HG02840 (cell line): ENCODE results near the gene NT5DC4.
A peak's percentile ranks its signal among the peaks of the same experiment; 100 is the strongest.

Experiments used
- ATAC-seq: cut with Tn5 transposase; IDR thresholded peaks from one replicate; pipeline ENCODE4 v1.9.1; 2021; ENCODE audit warnings: mild to moderate bottlenecking, moderate library complexity, moderate number of reproducible peaks; ENCODE audit not compliant: unreplicated experiment, low FRiP score

NT5DC4 gene

DNA sequence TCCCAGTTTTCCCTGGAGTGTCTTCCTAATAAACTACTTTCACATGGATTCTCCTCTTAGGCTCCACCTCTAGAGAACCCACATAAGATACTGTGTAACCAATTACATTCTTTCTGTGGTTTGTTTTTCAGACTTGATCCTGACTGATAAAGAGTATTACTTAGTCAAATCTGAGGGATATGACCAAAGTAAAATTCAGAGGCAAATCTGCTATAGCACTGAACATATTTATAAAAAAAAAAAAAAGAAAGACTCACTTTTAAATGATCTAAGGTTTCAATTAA lies 29.7 kb downstream of the NT5DC4 start:
- ATAC-seq = no peak

DNA sequence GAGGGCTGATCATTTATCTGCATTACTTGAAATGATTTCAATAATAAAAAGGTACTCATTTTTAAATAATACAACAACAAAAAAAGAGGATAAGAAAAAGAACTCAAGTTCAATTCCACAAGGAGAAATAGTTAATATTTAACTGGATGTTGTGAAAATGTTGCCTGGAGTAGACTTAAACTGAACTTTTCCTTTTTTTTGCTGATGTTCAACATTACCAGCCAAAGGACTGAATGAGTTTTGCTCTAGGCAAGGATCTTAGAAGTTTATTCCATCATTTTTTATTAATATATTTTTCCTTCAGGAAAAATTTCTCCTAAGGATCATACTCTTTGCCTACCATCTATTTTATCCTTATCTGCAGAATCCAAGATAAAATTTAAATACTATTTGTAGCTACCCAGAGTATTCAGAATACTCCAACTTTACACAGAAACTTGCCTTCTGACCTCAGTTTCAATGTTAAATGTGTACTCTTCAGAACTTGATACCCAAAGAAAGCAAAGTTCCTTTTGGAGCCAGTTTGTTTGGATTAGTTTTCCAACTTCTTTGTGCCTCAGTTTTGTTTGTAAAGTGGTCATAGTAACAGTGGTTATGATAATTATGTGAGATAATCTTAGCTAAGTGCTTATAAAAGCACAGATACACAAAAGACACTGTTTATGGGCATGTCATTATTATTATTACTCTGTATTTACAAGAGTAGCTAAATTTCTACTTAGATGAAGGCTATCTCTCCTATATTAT lies 30.8 kb downstream of the NT5DC4 start:
- no peak for ATAC-seq

DNA sequence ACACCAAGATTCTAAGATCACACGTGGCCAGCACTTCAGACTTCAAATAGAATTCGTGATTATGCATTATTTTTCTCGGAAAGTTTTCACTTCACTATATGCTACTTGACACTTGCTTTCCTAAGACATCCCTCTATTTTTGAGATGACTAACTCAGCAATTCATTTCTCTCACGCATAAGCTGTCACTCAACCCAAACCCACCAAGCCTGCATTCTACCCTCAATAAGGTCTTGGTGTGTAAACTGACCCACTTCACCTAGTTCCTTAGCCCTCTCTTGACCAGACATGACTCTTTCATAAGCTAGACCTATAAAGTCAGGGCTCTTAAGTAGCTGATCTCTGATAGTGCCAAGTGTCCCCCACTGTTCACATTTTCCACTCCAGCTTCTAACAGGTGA lies 31.8 kb downstream of the NT5DC4 start:
- no peak for ATAC-seq

DNA sequence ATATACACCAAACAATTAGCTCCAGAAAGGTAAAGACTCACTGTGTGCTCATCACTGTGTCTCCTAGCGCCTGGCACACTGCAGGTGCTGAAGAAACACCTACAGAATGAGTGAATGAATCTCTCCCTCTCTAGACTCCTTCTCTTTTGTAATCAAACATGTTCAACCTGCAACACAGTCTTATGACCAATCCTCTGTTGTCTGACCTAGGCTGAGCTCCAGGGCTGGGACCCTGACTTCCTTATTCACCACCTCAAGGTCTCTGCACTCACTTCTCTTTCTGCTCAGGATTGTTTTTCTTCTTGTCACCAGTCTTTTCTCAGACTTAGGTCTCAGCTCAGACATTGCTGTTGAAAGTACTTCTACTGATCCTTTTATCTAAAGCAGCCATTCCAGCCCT lies 33.7 kb downstream of the NT5DC4 start:
- no peak for ATAC-seq

DNA sequence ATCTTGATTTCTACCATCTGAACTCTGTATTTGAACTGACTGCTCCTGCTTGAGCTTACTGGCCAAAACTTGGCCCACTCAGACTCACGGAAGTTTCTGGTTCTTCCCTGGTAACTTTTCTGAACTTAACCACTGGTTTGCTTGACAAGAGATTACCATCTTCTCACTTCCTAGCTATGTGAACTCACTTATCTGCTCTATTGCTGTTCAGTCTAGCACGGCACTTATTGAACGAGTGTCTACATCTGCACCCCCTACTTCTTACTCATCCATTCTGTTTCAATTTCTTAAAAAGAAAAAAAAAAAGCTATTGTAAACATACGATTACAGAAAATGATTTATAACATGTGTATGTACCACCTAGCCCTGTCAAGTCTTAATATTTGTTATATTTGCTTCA lies 34.6 kb downstream of the NT5DC4 start:
- no peak for ATAC-seq

DNA sequence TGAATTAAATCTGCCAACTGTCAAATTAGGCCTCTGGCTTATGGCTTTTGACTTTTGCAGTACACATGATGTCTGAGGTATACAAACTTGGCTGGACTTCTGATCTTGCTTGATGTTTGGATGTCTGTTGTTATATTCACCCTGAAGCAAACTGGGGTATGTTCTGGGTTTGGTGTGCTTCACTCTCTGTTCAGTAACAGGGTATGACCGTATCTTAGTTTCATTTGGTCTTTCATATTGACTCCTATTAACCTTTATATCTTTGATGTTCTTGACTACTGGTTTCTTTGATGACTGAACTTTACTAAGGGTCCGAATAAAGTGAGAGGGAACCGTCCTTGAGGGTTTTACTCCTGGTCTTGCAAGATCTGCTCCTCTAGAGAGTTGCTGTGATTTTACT lies 35.4 kb downstream of the NT5DC4 start:
- ATAC-seq = no peak

DNA sequence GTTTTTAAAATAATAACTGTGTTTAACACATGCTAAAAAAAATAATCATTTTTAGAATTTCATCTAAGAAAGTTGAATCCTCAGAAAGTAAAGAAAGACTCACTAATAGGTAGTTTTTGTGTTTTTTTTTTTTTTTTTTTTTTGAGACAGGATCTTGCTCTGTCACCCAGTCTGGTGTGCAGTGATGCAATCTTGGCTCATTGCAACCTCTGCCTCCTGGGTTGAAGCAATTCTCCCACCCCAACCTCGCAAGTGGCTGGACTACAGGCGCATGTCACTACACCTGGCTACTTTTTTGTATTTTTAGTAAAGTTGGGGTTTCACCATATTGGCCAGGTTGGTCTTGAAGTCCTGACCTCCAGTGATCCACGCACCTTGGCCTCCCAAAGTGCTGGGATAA lies 36.4 kb downstream of the NT5DC4 start:
- no peak for ATAC-seq

DNA sequence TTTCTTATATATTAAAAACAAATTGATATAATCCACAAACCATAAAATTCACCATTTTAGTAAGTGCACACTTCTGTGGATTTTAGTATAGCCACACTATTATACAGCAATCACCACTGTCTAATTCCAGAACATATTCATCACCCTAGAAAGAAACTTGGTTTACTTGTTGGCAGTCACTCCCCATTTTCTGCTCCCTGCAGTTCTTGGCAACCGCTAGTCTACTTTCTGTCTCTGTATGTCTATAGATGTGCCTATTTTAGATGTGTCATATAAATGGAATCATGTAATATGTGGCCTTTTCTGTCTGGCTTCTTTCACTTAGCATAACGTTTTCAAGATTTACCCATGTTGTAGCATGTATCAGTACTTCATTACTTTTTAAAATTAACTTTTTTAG lies 37.9 kb downstream of the NT5DC4 start:
- no peak for ATAC-seq

DNA sequence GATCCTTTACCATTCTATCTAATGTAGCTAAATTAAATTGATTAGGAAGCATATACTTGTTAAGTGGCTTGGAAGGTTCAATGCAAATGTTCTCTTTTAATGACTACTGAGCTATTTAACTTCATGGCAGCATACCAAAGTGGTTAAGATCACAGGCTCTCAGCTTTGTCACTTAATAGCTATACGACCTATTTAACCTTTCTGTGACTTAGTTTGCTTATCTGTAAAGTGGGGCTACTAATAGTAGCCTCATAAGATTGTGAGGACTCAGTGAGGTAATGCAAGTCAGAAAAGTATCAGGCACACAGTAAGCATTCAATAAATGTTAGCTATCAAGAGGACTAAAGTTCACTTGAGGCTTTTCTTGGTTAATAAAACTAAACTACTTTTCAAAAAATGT lies 39.3 kb downstream of the NT5DC4 start:
- ATAC-seq = no peak

DNA sequence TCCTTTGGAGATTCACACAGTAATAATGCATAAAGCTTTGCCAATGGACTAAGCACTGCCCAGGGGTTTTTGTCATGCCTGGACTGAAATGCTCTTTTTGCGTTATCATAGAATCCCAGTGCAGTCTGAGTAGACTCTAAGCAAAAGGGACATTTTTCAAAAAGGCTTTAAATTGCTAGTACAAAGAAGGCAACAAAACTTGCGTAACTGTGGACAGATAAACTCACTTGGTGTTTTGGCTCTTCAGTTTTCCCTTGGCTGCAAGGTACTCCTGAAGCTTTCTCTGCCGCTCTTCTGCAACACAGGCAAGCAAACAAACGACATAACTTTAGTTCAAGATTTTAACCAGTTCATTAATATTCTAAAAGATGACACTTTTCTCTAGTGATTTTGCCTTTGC lies 41.5 kb downstream of the NT5DC4 start:
- ATAC-seq = no peak

DNA sequence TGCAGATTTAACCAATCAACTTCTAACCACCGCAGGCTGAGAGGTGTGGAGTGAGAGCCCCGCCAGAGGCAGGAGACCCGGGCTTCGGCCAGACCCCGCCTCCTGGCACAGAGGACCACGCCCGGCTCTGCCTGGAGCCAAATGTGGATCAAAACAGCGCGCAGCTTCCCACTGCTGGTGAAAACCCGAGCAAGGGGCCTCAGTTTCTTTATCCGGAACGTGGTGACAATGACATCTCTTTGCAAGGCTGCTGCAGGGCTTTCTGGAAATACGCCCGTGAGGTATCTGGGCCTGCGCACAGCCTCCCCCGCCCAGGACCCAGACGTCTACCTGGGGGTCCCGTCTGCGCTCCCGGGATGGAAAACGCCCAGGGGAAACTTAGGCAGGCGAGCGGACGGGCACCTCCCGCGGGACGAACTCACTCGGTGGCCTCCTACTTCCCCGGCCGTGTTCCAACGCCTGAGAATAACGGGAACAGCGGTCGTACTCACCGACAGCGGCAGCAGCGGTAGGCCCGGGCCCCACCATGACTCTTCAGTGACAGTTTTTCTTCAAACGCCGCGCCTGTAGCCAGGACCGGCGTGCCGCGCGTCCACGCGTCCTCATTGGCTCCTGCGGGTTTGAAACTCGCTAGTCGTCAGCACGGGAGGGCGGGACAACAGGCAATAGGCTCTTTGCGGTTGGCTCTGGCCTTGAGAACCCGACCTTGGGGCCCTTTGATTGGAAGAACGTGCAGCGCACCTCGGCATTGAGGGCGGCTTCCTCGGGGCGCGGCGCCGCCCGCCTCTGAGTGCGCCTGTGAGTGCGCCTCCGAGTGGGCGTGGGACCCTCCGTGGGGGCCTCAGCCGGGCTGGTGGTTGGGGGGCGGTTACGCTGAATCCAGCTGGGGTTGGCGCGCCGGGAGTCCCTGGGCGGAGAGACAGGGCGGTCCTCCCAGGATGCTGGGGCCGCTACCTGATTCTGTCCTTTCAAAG lies 43.5 kb downstream of the NT5DC4 start, which contains the start of gene CKAP2L:
TSS of gene CKAP2L (minus strand) at position 539 of the 974 bp plus-strand sequence. CDS start at position 528, 11 bp downstream.
- ATAC-seq = peak; percentile 99

DNA sequence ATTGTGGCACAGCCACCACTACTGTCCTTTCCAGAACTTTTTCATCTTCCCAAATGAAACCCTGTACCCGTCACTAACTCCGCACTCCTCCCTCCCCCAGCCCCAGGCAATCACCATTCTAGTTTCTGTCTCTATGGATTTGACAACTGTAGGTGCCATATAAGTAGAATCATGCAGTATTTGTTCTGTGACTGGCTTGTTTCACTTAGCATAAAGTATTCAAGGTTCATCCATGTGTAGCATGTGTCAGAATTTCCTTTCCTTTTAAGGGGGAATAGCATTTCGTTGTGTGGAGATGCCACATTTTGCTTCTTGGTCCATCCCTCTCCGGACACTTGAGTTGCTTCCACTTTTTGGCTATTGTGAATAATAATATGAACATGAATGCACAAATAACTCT lies 44.4 kb downstream of the NT5DC4 start:
- no peak for ATAC-seq

DNA sequence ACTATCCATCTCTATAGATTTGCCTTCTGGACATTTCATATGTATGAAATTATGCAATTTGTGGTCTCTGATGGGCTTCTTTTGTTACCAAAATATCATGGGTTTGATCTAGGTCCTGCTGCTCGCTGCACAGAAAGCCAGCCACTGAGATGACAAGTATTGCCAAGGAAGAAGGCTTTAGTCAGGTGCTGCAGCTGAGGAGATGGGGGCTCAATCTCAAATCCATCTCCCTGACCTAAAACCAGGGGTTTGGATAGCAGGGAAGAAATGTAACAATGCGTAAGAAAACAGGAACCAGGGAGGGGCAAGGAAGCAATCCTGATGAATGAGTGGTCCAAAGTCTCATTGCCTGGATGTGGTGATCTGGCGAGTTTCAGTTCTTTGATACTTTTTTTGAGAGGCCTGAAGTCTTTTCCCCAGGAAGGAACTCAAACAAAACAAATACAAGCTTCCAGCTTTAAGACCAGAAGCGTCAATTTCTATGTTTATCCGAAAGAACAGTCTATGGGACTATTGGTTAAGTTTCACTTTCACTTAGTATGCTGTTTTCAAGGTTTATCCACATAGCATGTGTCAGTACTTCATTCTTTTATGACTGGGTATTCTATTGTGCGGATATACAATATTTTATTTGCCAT lies 47.0 kb downstream of the NT5DC4 start:
- ATAC-seq = no peak

DNA sequence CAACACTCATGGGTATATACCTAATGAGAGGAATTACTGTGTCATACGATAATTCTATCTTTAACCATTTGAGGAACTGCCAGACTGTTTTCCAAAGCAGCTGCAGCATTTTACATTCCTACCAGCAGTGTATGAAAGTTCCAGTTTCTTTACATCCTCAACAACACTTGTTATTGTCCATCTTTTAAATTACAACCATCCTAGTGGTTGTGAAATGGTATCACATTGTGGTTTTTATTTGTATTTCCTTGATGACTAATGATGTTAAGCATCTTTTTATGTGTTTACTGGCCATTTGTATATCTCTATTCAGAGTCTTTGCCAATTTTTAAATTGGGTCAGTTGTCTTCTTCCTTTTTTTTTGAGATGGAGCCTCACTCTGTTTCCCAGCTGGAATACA lies 47.6 kb downstream of the NT5DC4 start:
- ATAC-seq = no peak

DNA sequence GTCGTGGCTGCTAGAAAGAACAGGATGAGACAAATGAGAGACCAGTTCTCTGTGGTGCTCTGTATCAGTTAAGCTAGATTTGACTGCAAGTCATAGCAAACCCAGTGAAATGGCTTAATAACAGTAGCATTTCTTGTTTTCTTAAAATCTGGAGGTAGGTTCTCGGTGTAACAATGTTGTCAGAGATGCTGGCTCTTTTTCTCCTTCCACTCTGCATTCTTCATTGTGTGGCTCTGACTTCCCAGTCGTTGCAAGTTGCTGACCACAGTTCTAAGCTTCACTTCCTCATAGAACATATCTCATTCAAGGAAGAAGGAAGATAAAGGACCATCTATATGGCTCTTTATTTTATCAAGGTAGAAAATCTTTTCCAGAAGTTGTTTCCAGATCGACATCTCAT lies 51.5 kb downstream of the NT5DC4 start:
- no peak for ATAC-seq

DNA sequence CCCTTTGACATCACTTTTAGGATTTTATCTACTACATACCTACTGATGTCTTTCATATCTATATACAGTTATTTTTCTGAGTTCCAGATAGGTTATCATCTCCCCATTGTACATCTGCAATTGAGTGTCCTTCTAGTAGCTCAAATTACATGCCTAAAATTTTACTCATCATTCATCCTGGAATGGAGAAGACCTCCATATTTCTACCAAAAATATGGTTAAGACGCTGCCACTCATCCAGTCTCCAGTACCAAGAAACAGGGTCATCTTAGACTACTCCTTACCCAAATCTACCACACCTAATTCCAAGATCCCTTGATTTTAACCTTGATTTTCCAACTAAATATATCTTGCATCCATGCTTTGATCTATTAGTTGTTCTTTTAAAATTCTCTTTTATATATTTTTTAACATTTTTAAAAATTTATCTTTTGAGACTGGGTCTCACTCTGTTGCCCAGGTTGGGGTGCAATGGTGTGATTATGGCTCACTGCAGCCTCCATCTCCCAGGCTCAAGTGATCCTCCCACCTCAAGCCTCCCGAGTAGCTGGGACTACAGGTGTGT lies 52.2 kb downstream of the NT5DC4 start:
- no peak for ATAC-seq

DNA sequence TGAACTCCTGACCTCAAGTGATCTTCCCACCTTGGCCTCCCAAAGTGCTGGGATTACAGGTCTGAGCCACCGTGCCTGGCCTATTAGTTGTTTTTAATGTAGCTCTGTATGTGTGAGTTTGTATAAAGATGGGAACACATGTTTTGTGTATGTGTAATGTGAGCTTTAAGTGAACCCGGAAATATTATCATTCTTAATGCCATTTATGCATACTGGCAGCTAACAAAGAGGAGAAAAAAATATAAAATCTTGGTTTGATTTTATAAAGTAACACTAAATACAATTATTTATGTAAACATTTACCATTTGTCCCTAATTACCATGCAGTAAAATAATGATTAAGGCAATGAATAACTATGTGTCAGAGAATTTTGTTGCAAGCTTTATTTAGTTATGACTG lies 52.7 kb downstream of the NT5DC4 start:
- ATAC-seq = no peak

DNA sequence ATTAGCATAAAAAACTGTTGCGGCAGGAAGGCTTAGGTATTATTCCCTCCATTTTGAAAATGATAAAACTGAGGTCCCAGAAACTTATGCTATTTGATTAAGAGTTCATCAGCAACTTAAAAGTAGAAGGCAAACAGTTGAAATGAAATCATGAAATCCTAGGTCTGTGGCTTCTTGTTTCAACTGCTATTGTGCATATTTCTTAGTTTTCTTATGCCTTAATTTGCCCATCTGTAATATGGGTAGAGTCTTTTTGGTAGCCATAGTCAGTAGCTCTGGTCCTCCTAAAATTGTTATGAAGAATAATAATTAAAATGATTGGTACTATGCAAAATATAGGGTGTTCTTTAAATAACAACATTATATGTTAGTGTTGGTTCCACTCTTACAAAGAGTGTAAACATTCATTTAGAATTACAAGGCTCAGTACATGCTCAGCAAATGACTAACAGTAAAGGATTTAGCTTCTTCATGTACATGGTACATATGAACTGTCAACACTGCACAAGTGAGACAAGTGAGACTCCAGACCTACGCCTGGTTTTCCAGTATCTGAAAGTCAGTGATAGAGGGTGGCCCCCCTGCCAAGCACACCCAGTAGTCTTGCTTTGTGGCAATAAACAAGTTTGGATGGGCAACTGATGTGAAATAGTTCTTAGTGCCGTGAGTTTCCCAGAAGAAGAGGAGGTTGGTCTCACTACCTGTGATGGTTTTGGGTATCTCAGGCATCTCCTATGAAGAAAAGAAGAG lies 53.9 kb downstream of the NT5DC4 start:
- ATAC-seq = no peak

DNA sequence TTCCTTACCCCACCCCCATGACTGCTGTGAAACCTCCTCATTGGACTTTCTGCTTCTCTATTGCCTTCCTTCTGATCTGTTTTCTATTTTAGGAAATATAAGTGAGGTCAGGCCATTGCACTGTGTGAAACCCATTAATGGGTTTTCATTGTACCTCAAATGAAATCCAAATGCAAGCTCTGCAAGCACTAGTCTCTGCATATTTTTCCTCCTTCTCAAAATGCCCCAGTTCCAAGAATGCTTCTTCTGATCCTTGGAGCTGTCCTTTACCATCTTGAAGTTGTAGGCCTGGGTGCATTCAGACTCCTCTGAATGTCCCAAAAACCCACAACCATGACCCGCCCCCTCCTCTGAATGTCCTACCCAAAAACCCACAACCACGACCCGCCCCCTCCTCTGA lies 55.3 kb downstream of the NT5DC4 start:
- ATAC-seq = no peak

DNA sequence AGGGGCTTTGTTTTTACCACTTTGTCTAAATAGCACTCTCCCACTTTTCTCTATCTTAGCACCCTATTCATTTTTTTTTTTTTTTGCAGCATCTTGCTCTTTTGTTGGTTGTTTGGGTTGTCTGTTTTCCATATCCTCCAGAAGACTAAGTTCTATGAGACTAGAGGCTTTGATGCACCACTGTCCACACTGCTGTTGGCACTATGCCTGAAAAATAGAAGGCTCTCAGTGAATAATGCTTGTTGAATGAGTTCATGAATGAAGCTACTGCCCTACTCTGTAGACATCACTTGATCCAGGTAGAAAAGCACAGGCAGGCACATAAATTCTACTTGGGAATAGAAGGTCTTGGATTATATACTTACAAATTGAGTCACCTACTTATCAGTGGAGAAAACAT lies 56.2 kb downstream of the NT5DC4 start:
- ATAC-seq = no peak
